GM21786 (cell line): ENCODE data around the gene MGST3.
"Not testable (repeated sequence)": the region's sequence is repeated elsewhere in the genome, so short reads cannot be mapped to it uniquely, and the experiment has no call there.

ENCODE experiments used
- ATAC-seq: cut with Tn5 transposase; IDR thresholded peaks from one replicate; pipeline ENCODE4 v1.9.1; 2021; ENCODE audit not compliant: unreplicated experiment

MGST3 gene

GRCh38 chr1:165630629-165631341, at the start of gene MGST3:
TSS of gene MGST3 (plus strand) at chr1:165631234. CDS start at chr1:165649848, 18,614 bp downstream.
- ATAC-seq, result peak; percentile 80

- no peak for ATAC-seq
These were observed 49.1 kb upstream of the MGST3 start for GRCh38 chr1:165581926-165582325.

- ATAC-seq, result no peak
These were observed 44.6 kb upstream of the MGST3 start for GRCh38 chr1:165586398-165586797.

- not testable (repeated sequence) for ATAC-seq
These were observed 39.6 kb upstream of the MGST3 start for GRCh38 chr1:165591391-165591790.

- no peak for ATAC-seq
These were observed 37.9 kb upstream of the MGST3 start for GRCh38 chr1:165592945-165593823.

- no peak for ATAC-seq
These were observed 35.6 kb upstream of the MGST3 start for GRCh38 chr1:165595246-165595938.

- peak; percentile 96 for ATAC-seq
These were observed 33.0 kb upstream of the MGST3 start for GRCh38 chr1:165597883-165598675.

- ATAC-seq, result peak; percentile 4
These were observed 32.4 kb upstream of the MGST3 start for GRCh38 chr1:165598676-165599059.

- ATAC-seq, result no peak
These were observed 30.2 kb upstream of the MGST3 start for GRCh38 chr1:165600793-165601192.

- no peak for ATAC-seq
These were observed 27.2 kb upstream of the MGST3 start for GRCh38 chr1:165603810-165604209.

GRCh38 chr1:165605246-165605645, 25.8 kb upstream of the MGST3 start:
- no peak for ATAC-seq

- not testable (repeated sequence) for ATAC-seq
These were observed 24.4 kb upstream of the MGST3 start for GRCh38 chr1:165606676-165607075.

GRCh38 chr1:165610866-165611265, 20.2 kb upstream of the MGST3 start:
- ATAC-seq, result no peak

GRCh38 chr1:165612062-165612461, 19.0 kb upstream of the MGST3 start:
- ATAC-seq, result no peak

GRCh38 chr1:165616054-165616612, 14.9 kb upstream of the MGST3 start:
- ATAC-seq, result no peak

GRCh38 chr1:165616987-165617546, 14.0 kb upstream of the MGST3 start:
- ATAC-seq, result no peak

- ATAC-seq, result no peak
These were observed 11.3 kb upstream of the MGST3 start for GRCh38 chr1:165619647-165620151.

GRCh38 chr1:165623624-165624023, 7.4 kb upstream of the MGST3 start:
- no peak for ATAC-seq

GRCh38 chr1:165624441-165624840, 6.6 kb upstream of the MGST3 start:
- ATAC-seq, result no peak
